Nephron (organoid): Measurements from ENCODE around the gene KCNN3.

Source experiments
- H3K27ac Mint-ChIP-seq, 3 experiments: 2 replicates each; pipeline ENCODE4 v1.8.0; 2020; ENCODE audit warnings: mixed read lengths in 3 of 3, mild to moderate bottlenecking in 2 of 3, moderate library complexity in 1 of 3
- H3K27me3 Mint-ChIP-seq: 2 replicates; pipeline ENCODE4 v1.8.0; 2021; ENCODE audit warnings: low read depth, mild to moderate bottlenecking, moderate library complexity, mixed read lengths
- H3K36me3 Mint-ChIP-seq: 2 replicates; pipeline ENCODE4 v1.8.0; 2020; ENCODE audit warnings: low read depth, mixed read lengths
- H3K4me1 Mint-ChIP-seq: 2 replicates; pipeline ENCODE4 v1.8.0; 2020; ENCODE audit warnings: mixed read lengths
- H3K4me3 Mint-ChIP-seq, 3 experiments: 2 replicates each; pipeline ENCODE4 v1.8.0; 2020; ENCODE audit warnings: mild to moderate bottlenecking in 3 of 3, mixed read lengths in 3 of 3, moderate library complexity in 2 of 3
- H3K9me3 Mint-ChIP-seq: 2 replicates; pipeline ENCODE4 v1.8.0; 2020; ENCODE audit warnings: mixed read lengths
- TF ChIP-seq, protein P1 (sequence below), 3 experiments: fragments of 200-600 bp; sonication (generic); IDR thresholded peaks; one replicate each; pipeline ENCODE4 v1.5.0; 2021; ENCODE audit warnings: antibody characterized with exemption in 3 of 3; ENCODE audit not compliant: unreplicated experiment in 3 of 3

The KCNN3 gene

DNA sequence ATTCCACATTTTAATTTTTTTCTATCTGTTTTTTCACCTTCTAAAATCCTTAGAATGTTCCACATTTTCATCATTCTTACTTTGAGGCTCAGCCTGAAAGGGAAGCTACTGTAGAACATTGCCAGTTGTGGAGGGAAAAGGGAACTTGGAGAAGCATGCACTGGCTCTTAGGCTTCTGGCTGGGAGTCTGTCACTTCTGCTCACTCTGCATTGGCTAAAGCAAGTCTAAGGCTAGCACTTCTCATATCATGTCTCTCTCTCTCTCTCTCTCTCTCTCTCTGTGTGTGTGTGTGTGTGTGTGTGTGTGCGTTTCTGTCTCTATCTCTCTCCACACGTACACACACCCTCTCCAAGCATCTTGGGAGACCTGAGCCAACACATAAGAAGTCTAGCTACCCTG is 212.5 kb downstream of the KCNN3 start:
- H3K4me1 Mint-ChIP-seq = no peaks in the 10 kb centered on the region
- TF ChIP-seq, protein P1, sequence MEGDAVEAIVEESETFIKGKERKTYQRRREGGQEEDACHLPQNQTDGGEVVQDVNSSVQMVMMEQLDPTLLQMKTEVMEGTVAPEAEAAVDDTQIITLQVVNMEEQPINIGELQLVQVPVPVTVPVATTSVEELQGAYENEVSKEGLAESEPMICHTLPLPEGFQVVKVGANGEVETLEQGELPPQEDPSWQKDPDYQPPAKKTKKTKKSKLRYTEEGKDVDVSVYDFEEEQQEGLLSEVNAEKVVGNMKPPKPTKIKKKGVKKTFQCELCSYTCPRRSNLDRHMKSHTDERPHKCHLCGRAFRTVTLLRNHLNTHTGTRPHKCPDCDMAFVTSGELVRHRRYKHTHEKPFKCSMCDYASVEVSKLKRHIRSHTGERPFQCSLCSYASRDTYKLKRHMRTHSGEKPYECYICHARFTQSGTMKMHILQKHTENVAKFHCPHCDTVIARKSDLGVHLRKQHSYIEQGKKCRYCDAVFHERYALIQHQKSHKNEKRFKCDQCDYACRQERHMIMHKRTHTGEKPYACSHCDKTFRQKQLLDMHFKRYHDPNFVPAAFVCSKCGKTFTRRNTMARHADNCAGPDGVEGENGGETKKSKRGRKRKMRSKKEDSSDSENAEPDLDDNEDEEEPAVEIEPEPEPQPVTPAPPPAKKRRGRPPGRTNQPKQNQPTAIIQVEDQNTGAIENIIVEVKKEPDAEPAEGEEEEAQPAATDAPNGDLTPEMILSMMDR (IDR thresholded peaks at IDR 0.05; ENCODE audit: unreplicated experiment in 3 of 3) = no peak
- no peak overlapping the region for H3K27ac Mint-ChIP-seq
- H3K9me3 Mint-ChIP-seq = peaks cover 5% of the 10 kb centered on the region
- H3K27me3 Mint-ChIP-seq = peaks cover 44% of the 10 kb centered on the region
- no peaks in the 10 kb centered on the region for H3K36me3 Mint-ChIP-seq
- no peak overlapping the region for H3K4me3 Mint-ChIP-seq

DNA sequence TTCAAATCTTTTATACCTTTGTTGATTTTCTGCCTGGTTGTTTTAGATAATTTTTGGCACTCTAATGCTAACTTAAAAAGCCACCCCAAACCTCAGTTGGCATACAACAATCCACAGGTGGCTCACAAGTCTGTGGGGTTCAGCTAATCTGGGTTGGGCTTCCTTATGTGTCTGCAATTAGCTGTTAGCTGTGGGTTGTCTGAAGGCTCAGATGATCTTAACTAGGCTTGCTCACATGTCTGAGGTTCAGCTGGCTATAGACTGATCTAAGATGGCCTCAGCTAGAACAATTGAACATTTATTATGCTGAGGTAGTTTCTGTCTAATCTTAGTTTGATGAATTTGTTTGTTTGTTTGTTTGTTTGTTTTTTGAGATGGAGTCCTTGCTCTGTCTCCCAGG is 217.2 kb downstream of the KCNN3 start:
- Mint-ChIP-seq H3K36me3 (no peaks in the 10 kb centered on the region), H3K27ac (no peak overlapping the region), H3K4me3 (no peak overlapping the region), H3K9me3 (peaks cover 5% of the 10 kb centered on the region), H3K4me1 (no peaks in the 10 kb centered on the region), H3K27me3 (peaks cover 36% of the 10 kb centered on the region)
- TF ChIP-seq, protein P1 (IDR thresholded peaks at IDR 0.05; ENCODE audit: unreplicated experiment in 3 of 3) = no peak
